Uterus (tissue), 4 donors: ENCODE data around the gene CTIF. TPM values are rescaled to one million over a fixed set of nuclear protein-coding genes. Genes with fewer than 3 reads are reported as not detected.
A peak's percentile ranks its signal among the peaks of the same experiment; 100 is the strongest.

Source experiments
- DNase-seq, 2 donors: peaks; one replicate each; pipeline ENCODE4 v3.0.0-alpha.2; 2019 to 2020
- H3K27ac ChIP-seq, 2 donors: fragments of 200-600 bp; sonication (generic); 1 replicate in 1 of 2; 2 replicates in 1 of 2; pipeline ENCODE4 v1.5.1; 2016 to 2018
- H3K27me3 ChIP-seq, 2 donors: fragments of 200-600 bp; sonication (generic); one replicate each; pipeline ENCODE4 v1.5.1; 2018 to 2019; ENCODE audit warnings: control low read depth in 1 of 2
- H3K36me3 ChIP-seq, 2 donors: fragments of 200-600 bp; sonication (generic); one replicate each; pipeline ENCODE4 v1.5.1; 2019; ENCODE audit warnings: control low read depth in 1 of 2
- H3K4me1 ChIP-seq, 2 donors: fragments of 200-600 bp; sonication (generic); one replicate each; pipeline ENCODE4 v1.5.1; 2018 to 2019; ENCODE audit warnings: control low read depth in 1 of 2
- H3K4me3 ChIP-seq, 2 donors: fragments of 200-600 bp; sonication (generic); 1 replicate in 1 of 2; 2 replicates in 1 of 2; pipeline ENCODE4 v1.5.1; 2018 to 2019; ENCODE audit warnings: mild to moderate bottlenecking in 1 of 2
- H3K9me3 ChIP-seq, 2 donors: fragments of 200-600 bp; sonication (generic); one replicate each; pipeline ENCODE4 v1.5.1; 2019; ENCODE audit warnings: control low read depth in 1 of 2
- POLR2A ChIP-seq, 2 donors: fragments of 450-650 bp; IDR thresholded peaks; one replicate each; pipeline ENCODE4 v1.6.1; 2016; ENCODE audit warnings: antibody characterized with exemption in 2 of 2, mild to moderate bottlenecking in 1 of 2, moderate library complexity in 1 of 2
- intact Hi-C: fragments of 100-400 bp; cut with DNase I; formaldehyde crosslinking; loops from one replicate; pipeline ENCODE4 v1.15.1; 2023; ENCODE audit warnings: low total_unique reads
- total RNA-seq, 4 donors: library from RNA; depleted of rRNA in 3 of 4; stranded (reverse); fragments of >200 nt in 3 of 4; gene quantifications; one replicate each; pipeline versions ENCODE4 v1.1.0 to v1.2.4, GENCODE V29; 2014 to 2023
- TF ChIP-seq, protein P1 (sequence below), 4 experiments: fragments of 200-600 bp in 2 of 4; fragments of 450-650 bp in 2 of 4; sonication (generic) in 2 of 4; IDR thresholded peaks; one replicate each; pipeline ENCODE4 v1.5.1; 2016 to 2019; ENCODE audit warnings: antibody characterized with exemption in 4 of 4, mild to moderate bottlenecking in 2 of 4, moderate library complexity in 1 of 4
- donor health status: DM: yes; HTN: yes; CAD: no.

The CTIF gene
- total RNA-seq, 4 donors from 2014 or later, result 11.3 to 94.3 (median 48.0) TPM

DNA sequence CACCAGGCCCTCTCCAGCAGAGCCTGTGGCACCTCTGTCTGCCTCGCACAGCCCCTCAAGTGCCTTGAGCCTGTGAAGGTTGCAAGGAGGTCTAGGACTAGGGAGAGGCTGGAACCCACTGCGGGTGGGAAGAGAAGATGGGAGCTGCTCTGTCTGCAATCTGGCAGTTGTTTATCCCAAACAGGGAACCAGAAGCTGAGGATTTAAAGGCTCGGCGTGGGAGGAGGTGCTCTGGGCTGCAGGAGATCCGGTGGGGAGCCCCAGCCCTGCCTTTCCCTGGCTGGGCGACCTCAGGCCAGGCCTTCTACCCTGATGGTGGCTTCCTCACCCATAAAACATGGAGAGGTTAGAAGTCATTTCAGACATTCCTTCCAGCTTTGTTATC lies 237.8 kb downstream of the CTIF start:
- intact Hi-C loops, result loop anchor here (10.0 kb wide), 1 partner anchor 168 kb away; no protein-coding TSS in a partner anchor
- no peak for TF ChIP-seq POLR2A (IDR thresholded peaks at IDR 0.05)
- TF ChIP-seq, protein P1, sequence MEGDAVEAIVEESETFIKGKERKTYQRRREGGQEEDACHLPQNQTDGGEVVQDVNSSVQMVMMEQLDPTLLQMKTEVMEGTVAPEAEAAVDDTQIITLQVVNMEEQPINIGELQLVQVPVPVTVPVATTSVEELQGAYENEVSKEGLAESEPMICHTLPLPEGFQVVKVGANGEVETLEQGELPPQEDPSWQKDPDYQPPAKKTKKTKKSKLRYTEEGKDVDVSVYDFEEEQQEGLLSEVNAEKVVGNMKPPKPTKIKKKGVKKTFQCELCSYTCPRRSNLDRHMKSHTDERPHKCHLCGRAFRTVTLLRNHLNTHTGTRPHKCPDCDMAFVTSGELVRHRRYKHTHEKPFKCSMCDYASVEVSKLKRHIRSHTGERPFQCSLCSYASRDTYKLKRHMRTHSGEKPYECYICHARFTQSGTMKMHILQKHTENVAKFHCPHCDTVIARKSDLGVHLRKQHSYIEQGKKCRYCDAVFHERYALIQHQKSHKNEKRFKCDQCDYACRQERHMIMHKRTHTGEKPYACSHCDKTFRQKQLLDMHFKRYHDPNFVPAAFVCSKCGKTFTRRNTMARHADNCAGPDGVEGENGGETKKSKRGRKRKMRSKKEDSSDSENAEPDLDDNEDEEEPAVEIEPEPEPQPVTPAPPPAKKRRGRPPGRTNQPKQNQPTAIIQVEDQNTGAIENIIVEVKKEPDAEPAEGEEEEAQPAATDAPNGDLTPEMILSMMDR (IDR thresholded peaks at IDR 0.05), result no peak
- no peak for DNase-seq
- Histone ChIP-seq H3K4me3 (no peak overlapping the region), H3K27me3 (no peaks in the 10 kb centered on the region), H3K4me1 (peaks cover 0 to 19% of the 10 kb centered on the region in 2 donors), H3K36me3 (no peaks in the 10 kb centered on the region), H3K9me3 (no peaks in the 10 kb centered on the region), H3K27ac (no peak overlapping the region)

DNA sequence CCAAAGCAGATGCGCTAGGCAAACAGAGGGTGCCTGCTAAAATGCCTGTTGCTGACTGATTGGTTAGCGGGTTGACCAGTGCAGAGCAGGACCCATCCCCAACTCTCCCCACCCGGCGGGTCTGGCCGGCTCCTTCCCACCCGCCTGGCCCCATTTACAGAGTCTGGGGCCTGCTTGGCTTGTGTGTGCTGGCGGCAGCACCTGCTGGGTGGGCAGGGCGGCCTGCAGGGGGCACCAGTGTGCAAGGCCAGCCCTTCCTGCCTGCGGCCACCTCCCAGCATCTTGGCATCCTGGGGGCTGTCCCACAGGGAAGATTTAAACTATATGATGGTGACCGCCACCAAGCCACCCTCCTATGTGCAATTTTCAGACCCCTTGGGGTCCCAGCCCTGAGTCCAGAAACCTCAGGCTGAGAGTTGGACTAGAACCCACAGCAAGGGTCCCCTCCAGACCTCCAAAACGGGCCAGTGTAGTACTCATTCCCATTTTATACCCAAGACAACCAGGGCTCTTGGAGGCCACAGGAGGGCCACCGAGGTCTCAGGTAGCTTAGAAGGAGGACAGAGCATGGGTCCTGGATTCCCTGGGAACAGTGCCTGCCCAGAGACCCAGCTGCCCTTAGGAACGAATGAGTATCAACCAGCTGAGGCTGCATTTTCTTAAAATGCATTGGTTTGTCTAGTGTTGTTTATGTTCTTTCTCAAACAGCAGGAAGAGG lies 238.4 kb downstream of the CTIF start:
- intact Hi-C loops, result loop anchor here (10.0 kb wide), 1 partner anchor 168 kb away; no protein-coding TSS in a partner anchor
- H3K27ac ChIP-seq, result no peak overlapping the region
- no peaks in the 10 kb centered on the region for H3K27me3 ChIP-seq
- TF ChIP-seq POLR2A (IDR thresholded peaks at IDR 0.05), result no peak
- TF ChIP-seq, protein P1 (IDR thresholded peaks at IDR 0.05), result peak; percentile 72 to 83 (median 79)
- H3K9me3 ChIP-seq, result no peaks in the 10 kb centered on the region
- DNase-seq, result peak; percentile 38 to 53
- H3K4me1 ChIP-seq, result peaks cover 0 to 24% of the 10 kb centered on the region in 2 donors
- no peaks in the 10 kb centered on the region for H3K36me3 ChIP-seq
- H3K4me3 ChIP-seq, result no peak overlapping the region

DNA sequence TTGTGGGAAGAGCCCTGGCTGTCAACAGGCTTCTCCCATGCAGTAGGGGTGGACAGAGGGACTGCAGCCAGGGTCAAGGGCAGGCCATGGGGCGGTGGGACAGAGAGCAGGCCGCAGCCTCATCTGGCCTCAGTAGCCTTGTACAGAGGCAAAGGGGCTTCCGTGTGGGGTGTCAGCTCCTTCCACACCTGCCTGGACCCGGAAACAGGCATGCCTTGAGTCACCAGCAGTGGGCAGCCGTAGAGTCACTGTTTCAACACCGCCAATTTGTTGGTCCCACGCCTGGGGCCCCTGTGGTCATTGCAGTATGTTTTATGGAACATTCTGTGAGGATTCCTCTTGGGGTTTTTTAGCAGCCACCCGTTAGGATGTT lies 238.9 kb downstream of the CTIF start:
- Histone ChIP-seq H3K27ac (no peak overlapping the region), H3K4me1 (peaks cover 0 to 30% of the 10 kb centered on the region in 2 donors), H3K4me3 (no peak overlapping the region), H3K9me3 (no peaks in the 10 kb centered on the region), H3K36me3 (no peaks in the 10 kb centered on the region), H3K27me3 (no peaks in the 10 kb centered on the region)
- intact Hi-C loops, result loop anchor here (10.0 kb wide), 1 partner anchor 167 kb away; no protein-coding TSS in a partner anchor
- TF ChIP-seq, protein P1 (IDR thresholded peaks at IDR 0.05), result no peak
- TF ChIP-seq POLR2A (IDR thresholded peaks at IDR 0.05), result no peak
- DNase-seq, result no peak

DNA sequence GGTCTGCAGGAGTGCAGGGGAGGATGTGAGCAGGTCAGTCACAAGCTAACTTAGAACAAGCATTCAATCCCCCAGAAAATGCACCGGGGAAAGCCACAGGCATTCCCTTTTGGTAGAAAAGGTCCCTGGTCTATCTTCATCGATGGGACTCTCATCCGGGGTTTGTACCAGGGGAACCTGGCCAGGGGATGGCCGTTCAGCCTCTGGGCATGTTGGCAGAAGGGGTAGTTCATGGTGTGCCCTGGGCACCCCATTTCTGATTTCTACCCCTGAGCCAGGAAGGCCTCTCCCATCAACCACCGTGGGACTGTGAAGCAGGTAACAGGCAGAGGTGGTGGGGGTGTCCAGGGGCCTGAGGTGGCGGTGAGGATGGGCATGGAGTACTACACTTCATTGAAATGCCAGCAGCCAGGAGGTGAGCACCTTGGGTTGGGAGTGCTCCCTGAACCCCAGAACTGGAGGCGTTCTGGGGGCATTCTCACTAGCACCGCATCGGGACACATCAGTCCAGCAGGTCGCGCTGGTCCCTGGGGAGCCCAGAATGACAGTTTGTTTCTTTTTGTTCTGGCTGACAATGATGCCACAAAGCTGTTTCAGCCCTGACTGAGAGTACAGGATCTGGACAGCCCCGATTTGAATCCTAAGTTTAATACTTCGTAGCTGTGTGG lies 239.6 kb downstream of the CTIF start:
- H3K4me1 ChIP-seq, result peaks cover 0 to 30% of the 10 kb centered on the region in 2 donors
- intact Hi-C loops, result loop anchor here (10.0 kb wide), 1 partner anchor 166 kb away; no protein-coding TSS in a partner anchor
- no peaks in the 10 kb centered on the region for H3K9me3 ChIP-seq
- H3K27ac ChIP-seq, result no peak overlapping the region
- DNase-seq, result no peak
- no peaks in the 10 kb centered on the region for H3K27me3 ChIP-seq
- no peaks in the 10 kb centered on the region for H3K36me3 ChIP-seq
- no peak overlapping the region for H3K4me3 ChIP-seq
- TF ChIP-seq, protein P1 (IDR thresholded peaks at IDR 0.05), result no peak
- TF ChIP-seq POLR2A (IDR thresholded peaks at IDR 0.05), result no peak

DNA sequence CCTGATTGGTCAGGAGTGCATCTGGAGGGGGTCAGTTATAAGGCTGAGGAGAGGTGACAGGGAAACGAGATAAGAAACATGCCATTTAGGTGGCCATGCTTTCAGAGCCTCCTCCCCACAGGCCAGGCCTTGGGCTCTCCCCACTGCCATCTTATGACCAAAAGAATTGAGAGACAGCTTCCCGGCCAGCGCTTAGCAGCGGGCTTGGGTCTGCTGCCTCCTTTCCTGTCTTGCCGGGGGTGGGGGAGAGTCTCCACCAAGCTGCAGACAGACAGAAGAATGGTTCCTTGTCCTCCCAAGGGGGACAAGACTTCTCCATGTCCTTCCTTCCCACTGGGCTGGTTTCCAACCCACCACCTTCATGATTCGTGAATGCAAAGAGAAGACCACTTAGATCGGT lies 240.6 kb downstream of the CTIF start:
- Histone ChIP-seq H3K9me3 (no peaks in the 10 kb centered on the region), H3K36me3 (no peaks in the 10 kb centered on the region), H3K27ac (peak overlapping the region in 1 of 2 donors; percentile 72), H3K27me3 (no peaks in the 10 kb centered on the region), H3K4me3 (no peak overlapping the region), H3K4me1 (peaks cover 0 to 30% of the 10 kb centered on the region in 2 donors)
- intact Hi-C loops, result loop anchor here (10.0 kb wide), 1 partner anchor 165 kb away; no protein-coding TSS in a partner anchor
- TF ChIP-seq, protein P1 (IDR thresholded peaks at IDR 0.05), result no peak
- TF ChIP-seq POLR2A (IDR thresholded peaks at IDR 0.05), result no peak
- no peak for DNase-seq
